Breast epithelium (tissue), 4 donors: Measurements from ENCODE around the gene FSHR. TPM values are rescaled to one million over a fixed set of nuclear protein-coding genes. Genes with fewer than 3 reads are reported as not detected.

Source experiments
- DNase-seq, 2 donors: peaks; one replicate each; pipeline ENCODE4 v3.0.0-alpha.2; 2019; ENCODE audit warnings: low spot score in 2 of 2
- H3K27ac ChIP-seq, 2 donors: fragments of 200-600 bp; sonication (generic) in 1 of 2; one replicate each; pipeline ENCODE4 v1.5.1; 2016 to 2019; ENCODE audit warnings: mild to moderate bottlenecking in 1 of 2
- H3K27me3 ChIP-seq, 2 donors: fragments of 200-600 bp; sonication (generic) in 1 of 2; one replicate each; pipeline versions ENCODE4 v1.5.1 to v1.6.0; 2017 to 2019; ENCODE audit warnings: control low read depth in 1 of 2, mild to moderate bottlenecking in 1 of 2
- H3K36me3 ChIP-seq: fragments of 200-600 bp; one replicate; pipeline ENCODE4 v1.5.1; 2019
- H3K4me1 ChIP-seq, 2 donors: fragments of 200-600 bp; sonication (generic); one replicate each; pipeline ENCODE4 v1.5.1; 2016 to 2019; ENCODE audit warnings: control low read depth in 1 of 2
- H3K4me3 ChIP-seq, 3 donors: fragments of 200-600 bp; sonication (generic); 1 replicate in 2 of 3; 2 replicates in 1 of 3; pipeline ENCODE4 v1.5.1; 2016 to 2019; ENCODE audit warnings: mild to moderate bottlenecking in 3 of 3, moderate library complexity in 2 of 3
- H3K9me3 ChIP-seq, 2 donors: fragments of 200-600 bp; sonication (generic) in 1 of 2; one replicate each; pipeline ENCODE4 v1.5.1; 2016 to 2019; ENCODE audit warnings: control low read depth in 1 of 2
- CTCF ChIP-seq, 3 donors: fragments of 450-650 bp; IDR thresholded peaks; one replicate each; pipeline ENCODE4 v1.5.1; 2016 to 2017; ENCODE audit warnings: antibody characterized with exemption in 3 of 3, mild to moderate bottlenecking in 3 of 3, moderate library complexity in 3 of 3
- POLR2A ChIP-seq: fragments of 450-650 bp; IDR thresholded peaks from one replicate; pipeline ENCODE4 v1.6.1; 2016; ENCODE audit warnings: antibody characterized with exemption, mild to moderate bottlenecking, moderate library complexity
- POLR2AphosphoS5 ChIP-seq, 3 donors: sonication (generic); formaldehyde crosslinking; IDR thresholded peaks; one replicate each; pipeline ENCODE4 v1.6.1; 2017; ENCODE audit warnings: antibody characterized with exemption in 3 of 3
- intact Hi-C: fragments of 100-400 bp; cut with DNase I; formaldehyde crosslinking; loops from one replicate; pipeline ENCODE4 v1.15.1; 2023; ENCODE audit warnings: low total_unique reads
- total RNA-seq, 3 donors: library from RNA; depleted of rRNA; stranded (reverse); fragments of >200 nt; gene quantifications; one replicate each; pipeline ENCODE4 v1.1.0, GENCODE V29; 2016

The FSHR gene
- total RNA-seq, 3 donors from 2014 or later: not detected

GRCh38 chr2:49045083-49045482 lies 109.2 kb downstream of the FSHR start:
- no peak overlapping the region for H3K27ac ChIP-seq
- DNase-seq: no peak
- H3K4me3 ChIP-seq: no peak overlapping the region
- H3K36me3 ChIP-seq: no peaks in the 10 kb centered on the region
- no peaks in the 10 kb centered on the region for H3K27me3 ChIP-seq
- intact Hi-C loops: no loop called here
- H3K4me1 ChIP-seq: no peaks in the 10 kb centered on the region
- no peaks in the 10 kb centered on the region for H3K9me3 ChIP-seq
- TF ChIP-seq POLR2A (no peak), POLR2AphosphoS5 (IDR thresholded peaks at IDR 0.05) (no peak), CTCF (IDR thresholded peaks at IDR 0.05) (no peak)

GRCh38 chr2:49044350-49045079 lies 109.8 kb downstream of the FSHR start:
- no peaks in the 10 kb centered on the region for H3K27me3 ChIP-seq
- no peak overlapping the region for H3K4me3 ChIP-seq
- H3K27ac ChIP-seq: no peak overlapping the region
- no peaks in the 10 kb centered on the region for H3K36me3 ChIP-seq
- no peaks in the 10 kb centered on the region for H3K9me3 ChIP-seq
- DNase-seq: no peak
- intact Hi-C loops: no loop called here
- no peaks in the 10 kb centered on the region for H3K4me1 ChIP-seq
- no peak for TF ChIP-seq POLR2AphosphoS5 (IDR thresholded peaks at IDR 0.05)
- TF ChIP-seq CTCF (IDR thresholded peaks at IDR 0.05): no peak
- no peak for TF ChIP-seq POLR2A

- Histone ChIP-seq H3K36me3 (no peaks in the 10 kb centered on the region), H3K4me3 (no peak overlapping the region), H3K9me3 (no peaks in the 10 kb centered on the region), H3K27ac (no peak overlapping the region), H3K4me1 (no peaks in the 10 kb centered on the region), H3K27me3 (no peaks in the 10 kb centered on the region)
- intact Hi-C loops: no loop called here
- DNase-seq: no peak
- TF ChIP-seq POLR2AphosphoS5 (IDR thresholded peaks at IDR 0.05): no peak
- no peak for TF ChIP-seq CTCF (IDR thresholded peaks at IDR 0.05)
- TF ChIP-seq POLR2A: no peak
These were observed 110.8 kb downstream of the FSHR start for GRCh38 chr2:49043405-49043982.

GRCh38 chr2:49042488-49042887 lies 111.8 kb downstream of the FSHR start:
- Histone ChIP-seq H3K9me3 (no peaks in the 10 kb centered on the region), H3K4me1 (no peaks in the 10 kb centered on the region), H3K27me3 (no peaks in the 10 kb centered on the region), H3K36me3 (no peaks in the 10 kb centered on the region), H3K4me3 (no peak overlapping the region), H3K27ac (no peak overlapping the region)
- no peak for TF ChIP-seq CTCF (IDR thresholded peaks at IDR 0.05)
- TF ChIP-seq POLR2AphosphoS5 (IDR thresholded peaks at IDR 0.05): no peak
- no peak for TF ChIP-seq POLR2A
- no peak for DNase-seq
- intact Hi-C loops: no loop called here

GRCh38 chr2:49041061-49041460 lies 113.3 kb downstream of the FSHR start:
- Histone ChIP-seq H3K27me3 (no peaks in the 10 kb centered on the region), H3K9me3 (no peaks in the 10 kb centered on the region), H3K36me3 (no peaks in the 10 kb centered on the region), H3K27ac (no peak overlapping the region), H3K4me3 (no peak overlapping the region), H3K4me1 (no peaks in the 10 kb centered on the region)
- DNase-seq: no peak
- TF ChIP-seq POLR2A (no peak), CTCF (IDR thresholded peaks at IDR 0.05) (no peak), POLR2AphosphoS5 (IDR thresholded peaks at IDR 0.05) (no peak)
- intact Hi-C loops: no loop called here
